ENCODE data around the gene TRPM2.

- TF ChIP-seq CTCF (IDR thresholded peaks at IDR 0.05) (no peak), POLR2A (IDR thresholded peaks at IDR 0.05) (no peak)
These were observed 31.5 kb upstream of the TRPM2 start for GRCh38 chr21:44321846-44322450.
